Subcutaneous adipose tissue (tissue), 4 donors: ENCODE results near the gene MYO7B. TPM values are rescaled to one million over a fixed set of nuclear protein-coding genes. Genes with fewer than 3 reads are reported as not detected.

Source experiments
- CTCF ChIP-seq: fragments of 450-650 bp; IDR thresholded peaks from one replicate; pipeline ENCODE4 v1.5.1; 2016; ENCODE audit warnings: low read depth, mild to moderate bottlenecking, control low read depth, antibody characterized with exemption, moderate library complexity
- total RNA-seq, 4 donors: library from RNA; depleted of rRNA; stranded (reverse); fragments of >200 nt; gene quantifications; one replicate each; pipeline ENCODE4 v1.1.0, GENCODE V29; 2016

MYO7B gene
- total RNA-seq, 4 donors from 2014 or later, result 0.49 to 0.57 (median 0.51) TPM; not detected in 1

GRCh38 chr2:127653421-127654083 is 118.1 kb downstream of the MYO7B start:
- no peak for TF ChIP-seq CTCF

GRCh38 chr2:127654084-127654837 is 118.8 kb downstream of the MYO7B start:
- no peak for TF ChIP-seq CTCF

GRCh38 chr2:127654838-127655175 is 119.3 kb downstream of the MYO7B start:
- TF ChIP-seq CTCF, result no peak

GRCh38 chr2:127655209-127656073 is 120.0 kb downstream of the MYO7B start:
- TF ChIP-seq CTCF, result no peak

- TF ChIP-seq CTCF, result no peak
These were observed 121.2 kb downstream of the MYO7B start for GRCh38 chr2:127656569-127657231.

- no peak for TF ChIP-seq CTCF
These were observed 121.7 kb downstream of the MYO7B start for GRCh38 chr2:127657232-127657595.
